Mesendoderm (in vitro differentiated cells): ENCODE measurements around the gene ZDHHC4.
A peak's percentile ranks its signal among the peaks of the same experiment; 100 is the strongest.

ENCODE experiments used
- DNase-seq: peaks from one replicate; pipeline ENCODE4 v3.0.0; 2013
- H2AK5ac ChIP-seq: 2 replicates; pipeline ENCODE4 v1.6.1; 2013; ENCODE audit warnings: low read length, inconsistent platforms
- H2BK120ac ChIP-seq: 2 replicates; pipeline ENCODE4 v1.6.1; 2013; ENCODE audit warnings: low read depth, mild to moderate bottlenecking, low read length, moderate library complexity, mixed read lengths
- H2BK15ac ChIP-seq: replicated peaks from 2 replicates; pipeline ENCODE4 v1.6.1; 2013; ENCODE audit warnings: low read depth, mild to moderate bottlenecking, moderate library complexity
- H2BK5ac ChIP-seq: 2 replicates; pipeline ENCODE4 v1.6.1; 2013; ENCODE audit warnings: low read length, inconsistent platforms
- H3K18ac ChIP-seq: 2 replicates; pipeline ENCODE4 v1.6.1; 2013; ENCODE audit warnings: mild to moderate bottlenecking, low read length, mixed read lengths
- H3K23ac ChIP-seq: one replicate; pipeline ENCODE4 v1.6.1; 2013; ENCODE audit warnings: low read length
- H3K27ac ChIP-seq: 2 replicates; pipeline ENCODE4 v1.5.1; 2013; ENCODE audit warnings: low read depth, mild to moderate bottlenecking, inconsistent platforms, low read length, moderate library complexity
- H3K27me3 ChIP-seq: 2 replicates; pipeline ENCODE4 v1.6.1; 2013; ENCODE audit warnings: low read length, control low read depth, mild to moderate bottlenecking, inconsistent platforms; ENCODE audit not compliant: insufficient read depth, poor library complexity
- H3K36me3 ChIP-seq: 2 replicates; pipeline ENCODE4 v1.6.1; 2013; ENCODE audit warnings: low read length, inconsistent platforms; ENCODE audit not compliant: control insufficient read depth, insufficient read depth
- H3K4ac ChIP-seq: one replicate; pipeline ENCODE4 v1.6.1; 2013; ENCODE audit warnings: low read depth, mild to moderate bottlenecking, low read length, moderate library complexity
- H3K4me1 ChIP-seq: 2 replicates; pipeline ENCODE4 v1.6.1; 2013; ENCODE audit warnings: low read depth, low read length, inconsistent platforms; ENCODE audit not compliant: control insufficient read depth
- H3K4me2 ChIP-seq: 2 replicates; pipeline ENCODE4 v1.6.1; 2013; ENCODE audit warnings: low read length
- H3K4me3 ChIP-seq: 2 replicates; pipeline ENCODE4 v1.5.1; 2013; ENCODE audit warnings: mild to moderate bottlenecking, low read length
- H3K56ac ChIP-seq: one replicate; pipeline ENCODE4 v1.6.1; 2013; ENCODE audit warnings: low read length
- H3K79me1 ChIP-seq: 2 replicates; pipeline ENCODE4 v1.6.1; 2013; ENCODE audit warnings: low read length, inconsistent platforms
- H3K79me2 ChIP-seq: 2 replicates; pipeline ENCODE4 v1.6.1; 2013; ENCODE audit warnings: mild to moderate bottlenecking, low read length; ENCODE audit not compliant: control insufficient read depth, insufficient read depth
- H3K9ac ChIP-seq: 2 replicates; pipeline ENCODE4 v1.6.1; 2013; ENCODE audit warnings: low read length, inconsistent platforms
- H4K5ac ChIP-seq: one replicate; pipeline ENCODE4 v1.6.1; 2013; ENCODE audit warnings: low read length
- H4K8ac ChIP-seq: one replicate; pipeline ENCODE4 v1.6.1; 2013; ENCODE audit warnings: low read depth, mild to moderate bottlenecking, control low read depth, low read length, moderate library complexity
- WGBS: extraction: QIAGEN DNeasy Blood & Tissue Kit; methylation state at CpG from one replicate; pipeline ENCODE4 v1.1.7; 2013; ENCODE audit warnings: low lambda C conversion rate, missing lambda C conversion rate; ENCODE audit not compliant: insufficient coverage; ENCODE audit errors: extremely low coverage; 5-methylcytosine and 5-hydroxymethylcytosine counted together

The ZDHHC4 gene

DNA sequence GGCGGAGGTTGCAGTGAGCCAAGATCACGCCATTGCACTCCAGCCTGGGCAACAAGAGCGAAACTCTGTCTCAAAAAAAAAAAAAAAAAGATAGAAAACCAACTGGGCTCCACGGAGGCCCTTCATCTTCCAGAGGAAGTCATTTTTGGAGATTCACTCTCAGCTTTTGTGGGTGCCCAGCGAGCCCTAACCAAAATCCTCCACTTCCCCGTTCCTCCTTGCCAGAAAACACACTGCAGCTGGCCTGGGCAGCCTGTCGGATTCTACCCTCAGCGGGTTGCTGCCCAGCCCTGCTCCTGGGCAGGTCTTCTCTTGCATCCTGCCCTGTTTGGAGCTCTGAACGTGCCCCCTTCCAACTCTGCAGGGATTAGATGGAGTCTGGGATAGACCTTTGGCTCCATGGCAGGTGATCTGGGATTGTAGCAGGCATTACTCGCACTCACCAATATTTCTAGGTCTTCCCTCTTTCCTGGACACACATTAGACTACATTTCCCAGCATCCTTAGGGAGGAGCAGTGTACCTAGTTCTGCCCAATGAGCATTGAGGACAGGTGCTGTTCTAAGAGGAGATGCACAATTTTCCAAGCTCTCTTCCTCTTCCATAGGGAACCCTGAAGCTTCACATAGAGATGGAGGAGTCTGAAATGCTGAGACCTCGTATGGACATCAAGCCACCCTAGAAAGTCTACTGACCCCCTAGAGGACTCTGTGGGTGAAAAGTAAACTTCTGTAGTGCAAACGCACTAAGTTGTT is 30.6 kb upstream of the ZDHHC4 start:
- no peak overlapping the region for H2AK5ac ChIP-seq
- no CpG with 5 or more reads among the region's 12 CpGs for WGBS
- H3K4me3 ChIP-seq = no peak overlapping the region
- H2BK15ac ChIP-seq = no peak overlapping the region
- no peaks in the 10 kb centered on the region for H3K36me3 ChIP-seq
- no peak overlapping the region for H3K27ac ChIP-seq
- no peak overlapping the region for H3K23ac ChIP-seq
- no peak overlapping the region for H2BK120ac ChIP-seq
- H3K4ac ChIP-seq = no peak overlapping the region
- H3K4me2 ChIP-seq = no peak overlapping the region
- peak; percentile 57 for DNase-seq
- H3K4me1 ChIP-seq = no peaks in the 10 kb centered on the region
- H3K79me2 ChIP-seq = no peaks in the 10 kb centered on the region
- no peaks in the 10 kb centered on the region for H3K79me1 ChIP-seq
- H2BK5ac ChIP-seq = no peak overlapping the region
- no peak overlapping the region for H4K8ac ChIP-seq
- no peak overlapping the region for H4K5ac ChIP-seq
- H3K18ac ChIP-seq = no peak overlapping the region
- H3K27me3 ChIP-seq = no peaks in the 10 kb centered on the region
- no peak overlapping the region for H3K56ac ChIP-seq
- H3K9ac ChIP-seq = no peak overlapping the region

DNA sequence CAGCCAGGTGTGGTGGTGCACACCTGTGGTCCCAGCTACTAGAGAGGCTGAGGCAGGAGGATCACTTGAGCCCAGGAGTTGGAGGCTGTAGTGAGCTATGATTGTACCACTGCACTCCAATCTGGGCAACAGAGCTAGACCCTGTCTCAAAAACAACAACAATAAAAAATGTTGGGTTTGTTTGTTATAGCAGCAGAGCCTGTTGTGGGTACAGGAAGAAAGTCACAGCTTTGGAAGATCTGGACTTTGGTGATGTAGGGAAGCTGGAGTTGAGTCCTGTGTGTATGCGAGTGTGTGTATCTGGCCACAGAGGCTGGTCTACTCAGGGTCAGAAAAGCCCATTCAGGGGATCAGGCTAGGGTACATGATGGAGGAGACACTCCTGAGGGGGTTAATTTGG is 29.9 kb upstream of the ZDHHC4 start:
- no peak overlapping the region for H4K8ac ChIP-seq
- H3K27ac ChIP-seq = no peak overlapping the region
- no peak overlapping the region for H3K4ac ChIP-seq
- H3K4me2 ChIP-seq = no peak overlapping the region
- no peak overlapping the region for H3K18ac ChIP-seq
- H3K4me1 ChIP-seq = no peaks in the 10 kb centered on the region
- H2BK15ac ChIP-seq = no peak overlapping the region
- DNase-seq = no peak
- H3K56ac ChIP-seq = no peak overlapping the region
- H4K5ac ChIP-seq = no peak overlapping the region
- H2BK120ac ChIP-seq = no peak overlapping the region
- no peak overlapping the region for H3K4me3 ChIP-seq
- no peaks in the 10 kb centered on the region for H3K27me3 ChIP-seq
- H3K79me2 ChIP-seq = no peaks in the 10 kb centered on the region
- H3K36me3 ChIP-seq = no peaks in the 10 kb centered on the region
- H3K23ac ChIP-seq = no peak overlapping the region
- H2AK5ac ChIP-seq = no peak overlapping the region
- no peak overlapping the region for H3K9ac ChIP-seq
- no peaks in the 10 kb centered on the region for H3K79me1 ChIP-seq
- no CpG with 5 or more reads among the region's 1 CpG for WGBS
- H2BK5ac ChIP-seq = no peak overlapping the region

DNA sequence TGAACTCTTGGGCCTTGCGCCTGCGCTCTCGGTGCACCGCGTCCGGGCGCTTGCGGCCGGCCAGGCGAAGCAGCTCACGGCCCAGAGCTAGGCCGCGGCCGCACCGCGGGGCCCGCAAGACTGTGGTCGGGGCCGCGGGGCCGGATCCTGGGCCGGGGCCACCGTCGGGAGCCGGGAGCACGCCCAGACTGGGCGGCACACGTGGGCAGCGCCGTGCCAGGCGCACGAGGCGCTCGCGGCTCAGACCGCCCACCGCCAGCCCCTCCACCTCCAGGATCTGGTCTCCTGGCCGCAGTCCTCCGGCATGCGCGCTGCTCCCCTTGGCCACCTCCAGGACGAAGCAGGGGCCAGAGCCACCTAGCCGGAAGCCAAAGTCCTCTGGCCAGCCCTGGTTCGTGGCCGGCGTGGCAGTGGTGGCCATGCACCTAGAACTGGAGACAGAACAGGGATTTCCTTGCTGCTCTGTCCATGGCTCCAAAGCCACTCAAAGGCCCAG is 26.2 kb upstream of the ZDHHC4 start, which contains the start of gene GRID2IP:
GRID2IP (minus strand) TSS at position 446 of the 496 bp plus-strand sequence; CDS start at position 421, 25 bp downstream.
- no CpG with 5 or more reads among the region's 46 CpGs for WGBS
- Histone ChIP-seq H3K79me2 (no peaks in the 10 kb centered on the region), H2BK5ac (no peak within 1 kb of the TSS), H2BK15ac (no peak within 1 kb of the TSS), H4K8ac (no peak within 1 kb of the TSS), H3K27me3 (no peaks in the 10 kb centered on the region), H2BK120ac (no peak within 1 kb of the TSS), H3K4ac (no peak within 1 kb of the TSS), H3K4me1 (no peaks in the 10 kb centered on the region), H3K4me2 (no peak within 1 kb of the TSS), H3K36me3 (no peaks in the 10 kb centered on the region), H3K18ac (no peak within 1 kb of the TSS), H3K9ac (no peak within 1 kb of the TSS), H3K56ac (no peak within 1 kb of the TSS), H3K4me3 (no peak within 1 kb of the TSS), H3K23ac (no peak within 1 kb of the TSS), H3K79me1 (no peaks in the 10 kb centered on the region), H2AK5ac (no peak within 1 kb of the TSS), H3K27ac (no peak within 1 kb of the TSS), H4K5ac (no peak within 1 kb of the TSS)
- no peak for DNase-seq

GRCh38 chr7:6553448-6554044 is 23.7 kb upstream of the ZDHHC4 start:
- no peak overlapping the region for H2BK15ac ChIP-seq
- no CpG with 5 or more reads among the region's 7 CpGs for WGBS

GRCh38 chr7:6554848-6555247 is 22.4 kb upstream of the ZDHHC4 start:
- Histone ChIP-seq H3K79me2 (no peaks in the 10 kb centered on the region), H3K4me1 (no peaks in the 10 kb centered on the region), H3K56ac (no peak overlapping the region), H3K9ac (no peak overlapping the region), H3K18ac (no peak overlapping the region), H3K27me3 (no peaks in the 10 kb centered on the region), H3K36me3 (no peaks in the 10 kb centered on the region), H4K8ac (no peak overlapping the region), H3K4me2 (no peak overlapping the region), H2BK15ac (no peak overlapping the region), H2BK5ac (no peak overlapping the region), H3K23ac (no peak overlapping the region), H4K5ac (no peak overlapping the region), H3K79me1 (no peaks in the 10 kb centered on the region), H3K4ac (no peak overlapping the region), H3K27ac (no peak overlapping the region), H2AK5ac (no peak overlapping the region), H3K4me3 (no peak overlapping the region), H2BK120ac (no peak overlapping the region)
- DNase-seq = no peak
- no CpG with 5 or more reads among the region's 7 CpGs for whole genome bisulfite sequencing

More at GRCh38 chr7:6553448-6554044, 23.7 kb upstream of the ZDHHC4 start:
- no peak overlapping the region for H4K5ac ChIP-seq
- H3K36me3 ChIP-seq = no peaks in the 10 kb centered on the region
- H3K27ac ChIP-seq = no peak overlapping the region
- no peak overlapping the region for H3K4ac ChIP-seq
- H3K79me2 ChIP-seq = no peaks in the 10 kb centered on the region
- no peak overlapping the region for H4K8ac ChIP-seq
- H2AK5ac ChIP-seq = no peak overlapping the region
- no peaks in the 10 kb centered on the region for H3K4me1 ChIP-seq
- no peak overlapping the region for H3K4me3 ChIP-seq
- DNase-seq = no peak
- no peak overlapping the region for H2BK5ac ChIP-seq
- H3K4me2 ChIP-seq = no peak overlapping the region
- H3K23ac ChIP-seq = no peak overlapping the region
- no peak overlapping the region for H3K9ac ChIP-seq
- H3K18ac ChIP-seq = no peak overlapping the region
- no peaks in the 10 kb centered on the region for H3K79me1 ChIP-seq
- no peaks in the 10 kb centered on the region for H3K27me3 ChIP-seq
- H2BK120ac ChIP-seq = no peak overlapping the region
- no peak overlapping the region for H3K56ac ChIP-seq
